LoVo (cell line): Measurements from ENCODE around the gene UGT3A2.
"Not testable (repeated sequence)": the region's sequence is repeated elsewhere in the genome, so short reads cannot be mapped to it uniquely, and the experiment has no call there.

ENCODE experiments used
- DNase-seq: peaks from one replicate; pipeline ENCODE4 v3.0.0-alpha.2; 2016; ENCODE audit warnings: low spot score

The UGT3A2 gene

GRCh38 chr5:36054647-36055046, 12.0 kb downstream of the UGT3A2 start:
- no peak for DNase-seq

- DNase-seq = no peak
These were observed 14.1 kb downstream of the UGT3A2 start for GRCh38 chr5:36052538-36052937.

- no peak for DNase-seq
These were observed 16.7 kb downstream of the UGT3A2 start for GRCh38 chr5:36049949-36050348.

GRCh38 chr5:36047384-36048160, 19.1 kb downstream of the UGT3A2 start:
- no peak for DNase-seq

GRCh38 chr5:36045895-36046294, 20.8 kb downstream of the UGT3A2 start:
- DNase-seq = no peak

- DNase-seq = no peak
These were observed 25.2 kb downstream of the UGT3A2 start for GRCh38 chr5:36041537-36041845.

- DNase-seq = no peak
These were observed 25.8 kb downstream of the UGT3A2 start for GRCh38 chr5:36040651-36041536.

GRCh38 chr5:36035696-36036095, 31.0 kb downstream of the UGT3A2 start:
- no peak for DNase-seq

GRCh38 chr5:36034536-36035134, 32.0 kb downstream of the UGT3A2 start:
- DNase-seq = not testable (repeated sequence)

- no peak for DNase-seq
These were observed 33.2 kb downstream of the UGT3A2 start for GRCh38 chr5:36033486-36033885.

GRCh38 chr5:36033047-36033446, 33.6 kb downstream of the UGT3A2 start:
- DNase-seq = no peak

GRCh38 chr5:36031223-36031622, 35.5 kb downstream of the UGT3A2 start:
- no peak for DNase-seq

GRCh38 chr5:36029914-36030313, 36.8 kb downstream of the UGT3A2 start:
- no peak for DNase-seq

- no peak for DNase-seq
These were observed 37.7 kb downstream of the UGT3A2 start for GRCh38 chr5:36028816-36029465.

GRCh38 chr5:36027711-36028110, 39.0 kb downstream of the UGT3A2 start:
- DNase-seq = no peak

- no peak for DNase-seq
These were observed 39.8 kb downstream of the UGT3A2 start for GRCh38 chr5:36026706-36027465.

GRCh38 chr5:36022246-36022645, 44.4 kb downstream of the UGT3A2 start:
- not testable (repeated sequence) for DNase-seq

GRCh38 chr5:36019584-36019983, 47.1 kb downstream of the UGT3A2 start:
- not testable (repeated sequence) for DNase-seq

- DNase-seq = no peak
These were observed 49.1 kb downstream of the UGT3A2 start for GRCh38 chr5:36017622-36018021.

- no peak for DNase-seq
These were observed 49.7 kb downstream of the UGT3A2 start for GRCh38 chr5:36017004-36017403.

- DNase-seq = no peak
These were observed 53.5 kb downstream of the UGT3A2 start for GRCh38 chr5:36013182-36013581.

GRCh38 chr5:36009698-36010097, 57.0 kb downstream of the UGT3A2 start:
- DNase-seq = no peak
